K562 (cell line): ENCODE measurements around the gene ANKRD11. TPM values are rescaled to one million over a fixed set of nuclear protein-coding genes. Genes with fewer than 3 reads are reported as not detected.

ENCODE experiments used
- ATAC-seq: fragments of 200-7000 bp; cut with Tn5 transposase; 3 replicates; pipeline ENCODE4 v1.9.1; 2020; ENCODE audit warnings: moderate library complexity
- BruUV-seq: library from RNA; stranded (reverse); fragments of 400-500 nt; replicated peaks from 2 replicates; lab custom pipeline; 2021; lab: Mats Ljungman, UMichigan
- CTCF ChIA-PET: fragments of 300-600 bp; formaldehyde crosslinking; extraction: SDS; loops from one replicate; lab custom pipeline; 2021; ENCODE audit warnings: low intra/inter-chr PET ratio; lab: Yijun Ruan, JAX
- POLR2A ChIA-PET: fragments of 300-600, 350-650 bp; sonication (Branson Sonifier 250); formaldehyde crosslinking; extraction: SDS; loops from one replicate; lab custom pipeline; 2021; ENCODE audit warnings: antibody characterized with exemption, inconsistent platforms; lab: Yijun Ruan, JAX
- DNase-seq, 4 experiments: peaks; one replicate each; pipeline versions ENCODE4 v3.0.0 to v3.0.0-alpha.2; 2011 to 2018; ENCODE audit warnings: low spot score in 3 of 4, mixed read lengths in 3 of 4; ENCODE audit errors: extremely low read depth in 1 of 4
- FAIRE-seq: peaks from 2 replicates; lab custom pipeline; 2011; peaks lifted over from hg19 to GRCh38; lab: Jason Lieb, UNC
- H2AFZ ChIP-seq: 2 replicates; pipeline ENCODE4 v1.6.0; 2011; ENCODE audit warnings: low read depth, low read length, control low read depth, inconsistent platforms
- H3K27ac ChIP-seq: fragments of 200-600 bp; 3 replicates; pipeline ENCODE4 v1.8.0; 2011; ENCODE audit warnings: low read depth, mild to moderate bottlenecking, control low read depth, inconsistent platforms, low read length, moderate library complexity, mixed read lengths; ENCODE audit errors: extremely low read depth
- H3K27me3 ChIP-seq, 2 experiments: fragments of 300-600 bp in 1 of 2; 2 replicates in 1 of 2; 3 replicates in 1 of 2; pipeline versions ENCODE4 v1.6.0 to v1.8.0; 2011; ENCODE audit warnings: inconsistent platforms in 2 of 2, low read length in 2 of 2, mild to moderate bottlenecking in 1 of 2, mixed read lengths in 1 of 2, moderate library complexity in 1 of 2; ENCODE audit not compliant: control insufficient read depth in 2 of 2, insufficient read depth in 2 of 2
- H3K36me3 ChIP-seq: fragments of 300-600 bp; 3 replicates; pipeline ENCODE4 v1.8.0; 2011; ENCODE audit warnings: mild to moderate bottlenecking, low read length, inconsistent platforms; ENCODE audit not compliant: control insufficient read depth, insufficient read depth
- H3K4me1 ChIP-seq, 2 experiments: fragments of 200-600 bp in 1 of 2; replicated peaks in 1 of 2; 2 replicates in 1 of 2; 3 replicates in 1 of 2; pipeline versions ENCODE4 v1.5.1 to v1.8.0; 2011; ENCODE audit warnings: inconsistent platforms in 2 of 2, low read length in 2 of 2, mild to moderate bottlenecking in 1 of 2, mixed read lengths in 1 of 2, moderate library complexity in 1 of 2; ENCODE audit not compliant: control insufficient read depth in 2 of 2, insufficient read depth in 2 of 2
- H3K4me2 ChIP-seq: 2 replicates; pipeline ENCODE4 v1.6.1; 2011; ENCODE audit warnings: low read length, control low read depth, inconsistent platforms, mixed read lengths; ENCODE audit not compliant: insufficient read depth
- H3K4me3 ChIP-seq: fragments of 200-600 bp; sonication (generic), shearing (Covaris generic); 2 replicates; pipeline ENCODE4 v1.5.1; 2016; ENCODE audit warnings: control low read depth, inconsistent platforms
- H3K79me2 ChIP-seq: fragments of 200-600 bp; 3 replicates; pipeline ENCODE4 v1.8.0; 2011; ENCODE audit warnings: low read length, inconsistent platforms; ENCODE audit not compliant: control insufficient read depth, insufficient read depth
- H3K9ac ChIP-seq, 2 experiments: 2 replicates each; pipeline versions ENCODE4 v1.6.0 to v1.6.1; 2011; ENCODE audit warnings: low read depth in 2 of 2, low read length in 2 of 2, control low read depth in 1 of 2, inconsistent platforms in 1 of 2, mild to moderate bottlenecking in 1 of 2, mixed read lengths in 1 of 2; ENCODE audit not compliant: insufficient read depth in 1 of 2
- H3K9me1 ChIP-seq: one replicate; pipeline ENCODE4 v1.6.0; 2011; ENCODE audit warnings: inconsistent platforms, mild to moderate bottlenecking, low read length, moderate library complexity; ENCODE audit not compliant: control insufficient read depth, insufficient read depth
- H3K9me3 ChIP-seq: replicated peaks from 2 replicates; pipeline ENCODE4 v1.5.1; 2011; ENCODE audit warnings: low read depth, low read length, inconsistent platforms; ENCODE audit not compliant: control insufficient read depth, insufficient read depth
- H4K20me1 ChIP-seq: replicated peaks from 2 replicates; pipeline ENCODE4 v1.6.1; 2011; ENCODE audit warnings: low read length, inconsistent platforms, mixed read lengths; ENCODE audit not compliant: control insufficient read depth, insufficient read depth
- GATA2 ChIP-seq: sonication (generic); formaldehyde crosslinking; IDR thresholded peaks from 2 replicates; pipeline ENCODE4 v1.4.0; 2020; ENCODE audit warnings: mild to moderate bottlenecking, missing genetic modification reagents
- HDAC8 ChIP-seq: fragments of 450-650 bp; IDR thresholded peaks from 2 replicates; pipeline ENCODE4 v1.6.1; 2016; ENCODE audit warnings: mild to moderate bottlenecking, missing genetic modification characterization, moderate library complexity, missing compliant biosample characterization
- ILF3 ChIP-seq: fragments of 450-650 bp; IDR thresholded peaks from 2 replicates; pipeline ENCODE4 v1.6.1; 2018; ENCODE audit warnings: antibody characterized with exemption, mild to moderate bottlenecking, moderate library complexity, borderline replicate concordance
- JUND ChIP-seq, 2 experiments: IDR thresholded peaks; 2 replicates in 1 of 2; 3 replicates in 1 of 2; pipeline ENCODE4 v1.6.1; 2011; ENCODE audit warnings: borderline replicate concordance in 2 of 2, low read depth in 2 of 2, low read length in 2 of 2, improper control_type of control experiment in 1 of 2, missing biosample characterization in 1 of 2, missing genetic modification characterization in 1 of 2, missing genetic modification reagents in 1 of 2
- L3MBTL2 ChIP-seq: fragments of 450-650 bp; IDR thresholded peaks from 2 replicates; pipeline ENCODE4 v1.6.1; 2016; ENCODE audit warnings: mild to moderate bottlenecking, moderate library complexity
- NCOR1 ChIP-seq: fragments of 450-650 bp; IDR thresholded peaks from 2 replicates; pipeline ENCODE4 v1.6.1; 2016; ENCODE audit warnings: mild to moderate bottlenecking, moderate library complexity
- PHB ChIP-seq: fragments of 250-450 bp; sonication (Bioruptor Pico); IDR thresholded peaks from 2 replicates; pipeline ENCODE4 v1.5.0; 2021
- POLR2B ChIP-seq: fragments of 450-650 bp; IDR thresholded peaks from 2 replicates; pipeline ENCODE4 v1.6.1; 2018; ENCODE audit warnings: low read depth; ENCODE audit not compliant: partially characterized antibody
- SIN3A ChIP-seq, 2 experiments: fragments of 150-350 bp in 1 of 2; IDR thresholded peaks; 2 replicates each; pipeline ENCODE4 v1.6.1; 2011 to 2016; ENCODE audit warnings: borderline replicate concordance in 2 of 2, low read depth in 2 of 2, low read length in 2 of 2, mild to moderate bottlenecking in 2 of 2, moderate library complexity in 2 of 2; ENCODE audit not compliant: control insufficient read depth in 1 of 2
- SOX6 ChIP-seq: fragments of 450-650 bp; IDR thresholded peaks from 2 replicates; pipeline ENCODE4 v1.6.1; 2014; ENCODE audit warnings: mild to moderate bottlenecking
- ZBTB7A ChIP-seq: IDR thresholded peaks from 2 replicates; pipeline ENCODE4 v1.6.1; 2011; ENCODE audit warnings: low read depth, mild to moderate bottlenecking, low read length, moderate library complexity, borderline replicate concordance; ENCODE audit not compliant: control insufficient read depth
- ZNF121 ChIP-seq: sonication (generic); formaldehyde crosslinking; conservative IDR thresholded peaks from 2 replicates; pipeline ENCODE4 v1.8.0; 2022; ENCODE audit warnings: missing genetic modification reagents
- ZNF146 ChIP-seq: IDR thresholded peaks from one replicate; pipeline ENCODE4 v1.6.1; 2018; ENCODE audit warnings: missing compliant biosample characterization; ENCODE audit not compliant: unreplicated experiment
- ZNF699 ChIP-seq: fragments of 250-450 bp; sonication (Bioruptor Pico); IDR thresholded peaks from 2 replicates; pipeline ENCODE4 v1.8.0; 2021; ENCODE audit warnings: mild to moderate bottlenecking, moderate library complexity; ENCODE audit not compliant: insufficient replicate concordance
- WGBS: fragments of 100-300 bp; shearing (Covaris generic); methylation state at CpG from one replicate; pipeline ENCODE4 v1.1.6; 2016; ENCODE audit warnings: low coverage, mixed read lengths; ENCODE audit not compliant: insufficient coverage; ENCODE audit errors: missing lambda C conversion rate; 5-methylcytosine and 5-hydroxymethylcytosine counted together
- in situ Hi-C: fragments of 300-500 bp; cut with MboI; formaldehyde crosslinking; loops from 4 replicates; pipeline ENCODE4 v1.15.0; 2018; ENCODE audit warnings: inconsistent platforms, mixed read lengths
- intact Hi-C: fragments of 100-400 bp; cut with micrococcal nuclease; formaldehyde crosslinking; loops from 2 replicates; pipeline ENCODE4 v1.14.2; 2022
- polyA plus RNA-seq, 8 experiments: library from polyadenylated mRNA; depleted of rRNA in 4 of 8; stranded (reverse) in 5 of 8; unstranded in 3 of 8; fragments of >200 nt; fragmentation: Nextera tagmentation in 2 of 8; fragmentation: Illumina TruSeq in 1 of 8; extraction: Ambion mirVana in 2 of 8; extraction: Trizol in 1 of 8; gene quantifications; 2 replicates each; pipeline versions ENCODE4 v1.2.1 to v1.2.3, GENCODE V29; 2011 to 2014; ENCODE audit warnings: inconsistent platforms in 1 of 8, missing spikeins in 1 of 8
- total RNA-seq, 7 experiments: library from RNA; depleted of rRNA in 6 of 7; stranded (reverse); fragments of >200 nt in 6 of 7; fragmentation: Illumina TruSeq in 2 of 7; extraction: Trizol in 2 of 7; gene quantifications; 2 replicates each; pipeline versions ENCODE4 v1.2.1 to v1.2.3, GENCODE V29; 2011 to 2021; ENCODE audit warnings: low replicate concordance in 1 of 7

Gene ANKRD11
- total and polyA plus RNA-seq, 9 of the 15 experiments (the other 6 are each of a cell fraction or from before 2014, with no cell fraction given) = 4.7 to 126 (median 31.7) TPM

- H2AFZ ChIP-seq = no peak overlapping the region
- FAIRE-seq = no peak
- H3K36me3 ChIP-seq = peaks cover 4% of the 10 kb centered on the region
- WGBS = 73% methylated on average over 10 of the region's 12 CpGs
- H3K4me3 ChIP-seq = no peak overlapping the region
- H3K79me2 ChIP-seq = peaks cover 98% of the 10 kb centered on the region
- no peak for DNase-seq
- no peak overlapping the region for H3K27ac ChIP-seq
- H3K9ac ChIP-seq = peak overlapping the region in 1 of 2 experiments; percentile 72; a peak in 2 of 4 replicates
- no peak for ATAC-seq
- intact Hi-C loops (no loop called here), in situ Hi-C loops (no loop called here)
- peaks cover 85% of the 10 kb centered on the region for H4K20me1 ChIP-seq
- TF ChIP-seq POLR2B (peak; percentile 22), ILF3 (no peak)
- peaks cover 27 to 68% of the 10 kb centered on the region in 2 experiments for H3K4me1 ChIP-seq
- H3K27me3 ChIP-seq = no peaks in the 10 kb centered on the region
- H3K9me3 ChIP-seq = no peaks in the 10 kb centered on the region
- BruUV-seq = no TSS peak
- ChIA-PET POLR2A (interaction anchor here (0.6 to 1.8 kb wide), 4 partner anchors 19 to 419 kb away, joined by 3 to 5 read pairs (median 3); no protein-coding TSS in a partner anchor), CTCF (interaction anchor here (0.6 to 0.8 kb wide), 2 partner anchors 51 to 63 kb away, joined by 3 read pairs; no protein-coding TSS in a partner anchor)
- H3K4me2 ChIP-seq = peak overlapping the region; percentile 85
- H3K9me1 ChIP-seq = peaks cover 33% of the 10 kb centered on the region
Observed at GRCh38 chr16:89384282-89384681, 106.1 kb downstream of the ANKRD11 start.

DNA sequence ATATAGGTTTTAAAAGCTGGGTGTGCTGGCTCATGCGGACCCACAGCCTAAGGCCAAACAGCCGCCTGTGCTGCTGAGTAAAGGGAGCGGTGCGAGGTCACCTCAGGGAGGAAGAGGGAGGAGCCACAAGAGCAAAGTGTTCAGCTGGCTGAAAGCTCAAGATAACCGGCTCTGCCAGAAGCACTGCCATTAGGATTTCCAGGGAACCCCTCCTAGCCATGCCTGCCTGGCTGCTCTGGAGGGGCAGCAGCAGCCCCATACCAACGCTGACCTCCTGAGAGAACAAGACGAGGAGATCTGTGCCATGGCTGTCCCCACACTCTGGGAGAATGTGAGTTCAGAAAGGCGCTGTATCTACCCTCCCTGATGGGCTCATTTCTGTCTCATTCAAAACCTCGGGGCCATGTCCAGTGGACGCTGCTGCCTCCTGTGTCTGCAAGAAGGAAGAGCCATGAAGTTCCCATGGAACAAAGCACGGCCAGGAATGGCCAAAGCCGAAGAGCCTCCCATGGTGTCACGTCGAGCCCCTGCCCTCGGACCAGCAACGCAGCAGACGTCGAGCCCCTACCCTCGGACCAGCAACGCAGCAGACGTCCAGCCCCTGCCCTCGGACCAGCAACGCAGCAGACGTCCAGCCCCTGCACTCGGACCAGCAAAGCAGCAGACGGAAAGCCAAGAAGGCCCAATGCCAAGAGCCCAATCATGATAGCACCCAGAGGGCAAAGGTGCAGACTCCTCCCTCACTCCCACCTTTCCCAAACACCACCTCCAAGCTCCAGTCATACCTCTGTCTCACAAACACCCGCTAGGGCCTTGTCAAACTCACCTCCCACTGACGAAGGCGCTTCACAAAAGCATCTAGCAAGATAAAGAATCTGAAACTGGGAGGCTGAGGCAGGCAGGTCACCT lies 107.0 kb downstream of the ANKRD11 start:
- no peak overlapping the region for H2AFZ ChIP-seq
- peak overlapping the region; percentile 77 for H3K27ac ChIP-seq
- no TSS peak for BruUV-seq
- H3K4me1 ChIP-seq = peaks cover 26 to 72% of the 10 kb centered on the region in 2 experiments
- no peaks in the 10 kb centered on the region for H3K9me3 ChIP-seq
- peaks cover 4% of the 10 kb centered on the region for H3K36me3 ChIP-seq
- DNase-seq (peak; percentile 71 to 91 (median 82)), ATAC-seq (peak; percentile 96), FAIRE-seq (peak; percentile 96)
- H3K27me3 ChIP-seq = no peaks in the 10 kb centered on the region
- 3% methylated on average over 29 of the region's 29 CpGs for WGBS
- peak overlapping the region; percentile 4; the same call in 1 of the 2 replicates for H3K4me3 ChIP-seq
- peak overlapping the region; percentile 24 to 86; a peak in 3 of 4 replicates for H3K9ac ChIP-seq
- peaks cover 98% of the 10 kb centered on the region for H3K79me2 ChIP-seq
- peaks cover 86% of the 10 kb centered on the region for H4K20me1 ChIP-seq
- peaks cover 33% of the 10 kb centered on the region for H3K9me1 ChIP-seq
- H3K4me2 ChIP-seq = peak overlapping the region; percentile 85
- POLR2A ChIA-PET = interaction anchor here (0.6 to 1.8 kb wide), 9 partner anchors 9 to 493 kb away, joined by 3 to 5 read pairs (median 3); no protein-coding TSS in a partner anchor
- intact Hi-C loops = no loop called here
- CTCF ChIA-PET = interaction anchor here (0.6 kb wide), 1 partner anchor 50 kb away, joined by 3 read pairs; no protein-coding TSS in a partner anchor
- in situ Hi-C loops = no loop called here
- TF ChIP-seq GATA2 (peak; percentile 37; the same call in 1 of the 2 replicates), L3MBTL2 (peak; percentile 58; the same call in 1 of the 2 replicates), SOX6 (no peak), ZNF121 (CRISPR knock-in tag) (no peak), NCOR1 (peak; percentile 36; the same call in 1 of the 2 replicates), JUND (IDR thresholded peaks at IDR 0.05; ENCODE audit: borderline replicate concordance, low read depth, low read length) (no peak), JUND (tag; IDR thresholded peaks at IDR 0.05; ENCODE audit: borderline replicate concordance, low read depth, low read length) (peak; percentile 11; the same call in 1 of the 3 replicates), ZBTB7A (peak; percentile 37; the same call in 1 of the 2 replicates), ZNF699 (no peak), SIN3A (IDR thresholded peaks at IDR 0.05; ENCODE audit: borderline replicate concordance in 2 of 2, control insufficient read depth in 1 of 2, low read depth in 2 of 2, low read length in 2 of 2) (peak; percentile 66 to 91; a peak in 3 of 4 replicates), PHB (CRISPR knock-in tag) (no peak), HDAC8 (tag) (no peak), ZNF146 (CRISPR knock-in tag) (peak; percentile 20)
